ENCODE data around the gene STAM.
A peak's percentile ranks its signal among the peaks of the same experiment; 100 is the strongest.
"Not testable (repeated sequence)": the region's sequence is repeated elsewhere in the genome, so short reads cannot be mapped to it uniquely, and the experiment has no call there.

Gene STAM

DNA sequence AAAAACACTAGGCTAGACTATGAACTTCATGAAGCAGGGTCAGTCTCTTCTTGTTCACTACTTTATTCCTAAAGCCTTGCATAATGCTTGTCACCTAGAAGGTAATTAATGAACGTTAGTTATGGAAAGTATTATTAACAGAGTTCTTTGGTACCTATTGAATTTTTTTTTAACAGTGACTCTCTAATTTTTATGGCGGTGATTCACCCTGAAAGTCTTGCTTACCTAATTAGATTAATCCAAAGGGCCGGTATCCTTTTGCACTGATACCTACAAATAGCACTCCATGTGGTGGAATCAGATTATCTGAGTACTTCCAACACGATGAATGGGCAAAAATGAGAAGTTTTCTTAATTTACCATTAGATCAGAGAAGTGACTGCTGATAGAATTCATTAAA, 31.7 kb downstream of the STAM start:
- no peak for DNase-seq (ENCODE audit: low read depth in 2 of 2)

DNA sequence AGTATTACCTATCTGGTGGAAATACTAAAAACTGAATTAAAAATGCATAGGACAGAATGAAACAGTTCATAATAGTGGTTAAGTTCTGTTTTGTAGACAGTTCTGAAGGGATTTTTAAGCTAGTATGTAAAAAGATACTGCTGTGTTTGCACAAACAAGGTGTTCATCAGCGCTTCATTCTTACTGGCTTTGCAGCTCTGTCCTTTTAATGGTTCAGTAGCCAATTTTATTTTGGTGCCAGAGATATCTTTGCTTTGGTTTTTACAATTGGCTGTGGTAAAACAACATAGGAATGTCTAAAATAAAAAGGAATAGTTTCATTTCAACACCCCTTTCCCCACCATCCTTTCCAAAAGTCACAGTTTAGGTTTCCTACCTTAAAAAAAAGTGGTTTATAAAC, 33.0 kb downstream of the STAM start:
- no peak for DNase-seq (ENCODE audit: low read depth in 2 of 2)

DNA sequence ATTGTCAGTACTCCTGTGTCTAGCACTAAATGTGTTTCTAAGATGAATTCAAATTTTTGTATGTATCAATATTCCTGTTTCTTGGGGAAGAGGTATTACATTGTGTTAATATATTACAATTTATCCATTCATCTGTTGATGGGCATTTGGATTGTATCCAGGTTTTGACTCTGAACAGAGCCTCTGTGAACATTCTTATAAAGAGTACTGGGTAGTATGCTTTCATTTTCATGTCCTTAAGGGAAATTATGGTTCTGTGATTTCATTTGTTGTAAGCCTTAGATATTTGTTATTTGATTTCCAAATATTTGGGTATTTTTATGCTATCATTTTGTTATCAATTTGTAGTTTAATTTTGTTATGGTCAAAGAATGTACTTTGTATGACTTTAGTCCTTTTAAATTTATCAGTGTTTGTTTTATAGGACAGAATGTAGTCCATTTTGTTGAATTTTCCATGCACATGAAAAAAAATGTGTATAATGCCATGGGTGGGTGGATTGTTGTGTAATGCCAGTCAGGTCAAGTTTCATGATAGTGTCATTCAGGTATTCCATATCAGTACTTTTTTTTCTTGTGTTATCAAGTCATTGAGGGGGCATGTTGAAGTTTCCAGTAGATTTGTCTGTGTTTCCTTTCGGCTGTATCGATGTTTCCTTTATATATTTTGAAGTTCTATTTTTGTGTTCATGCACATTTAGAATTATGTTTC, 38.4 kb downstream of the STAM start:
- DNase-seq (ENCODE audit: low read depth in 2 of 2): no peak

DNA sequence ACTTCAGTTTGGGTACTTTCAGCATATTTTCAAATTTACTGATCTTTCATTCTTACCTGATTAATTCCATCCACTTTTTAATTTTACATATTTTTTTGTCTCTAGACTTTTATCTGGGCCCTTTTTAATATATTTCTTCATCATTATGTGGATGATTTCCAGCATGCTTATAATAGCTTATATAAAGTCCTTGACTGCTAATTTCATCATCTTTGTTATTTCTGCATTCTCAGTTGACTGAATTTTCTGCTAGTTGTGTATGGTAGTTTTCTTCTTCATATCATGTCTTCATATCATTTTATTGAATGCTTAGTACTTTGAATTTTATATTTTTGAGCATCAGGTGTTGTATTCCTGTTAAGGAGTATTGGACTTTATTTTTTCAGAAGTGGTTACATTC, 39.6 kb downstream of the STAM start:
- DNase-seq (ENCODE audit: low read depth in 2 of 2): no peak

DNA sequence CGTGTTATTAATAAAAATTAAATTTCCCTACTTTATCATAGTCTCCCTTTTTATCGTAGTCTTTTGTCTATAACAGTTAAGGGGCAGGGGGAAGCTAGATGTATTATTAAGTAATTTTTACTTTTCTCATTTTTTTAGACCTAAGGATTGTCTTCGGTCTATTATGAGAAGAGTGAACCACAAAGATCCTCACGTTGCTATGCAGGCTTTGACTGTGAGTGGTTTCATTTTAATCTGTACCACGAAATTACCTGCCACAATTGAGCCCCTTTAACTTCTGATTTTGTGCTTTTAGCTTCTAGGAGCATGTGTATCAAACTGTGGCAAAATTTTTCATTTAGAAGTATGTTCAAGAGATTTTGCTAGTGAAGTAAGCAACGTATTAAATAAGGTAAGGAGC, 40.6 kb downstream of the STAM start:
- DNase-seq (ENCODE audit: low read depth in 2 of 2): no peak

DNA sequence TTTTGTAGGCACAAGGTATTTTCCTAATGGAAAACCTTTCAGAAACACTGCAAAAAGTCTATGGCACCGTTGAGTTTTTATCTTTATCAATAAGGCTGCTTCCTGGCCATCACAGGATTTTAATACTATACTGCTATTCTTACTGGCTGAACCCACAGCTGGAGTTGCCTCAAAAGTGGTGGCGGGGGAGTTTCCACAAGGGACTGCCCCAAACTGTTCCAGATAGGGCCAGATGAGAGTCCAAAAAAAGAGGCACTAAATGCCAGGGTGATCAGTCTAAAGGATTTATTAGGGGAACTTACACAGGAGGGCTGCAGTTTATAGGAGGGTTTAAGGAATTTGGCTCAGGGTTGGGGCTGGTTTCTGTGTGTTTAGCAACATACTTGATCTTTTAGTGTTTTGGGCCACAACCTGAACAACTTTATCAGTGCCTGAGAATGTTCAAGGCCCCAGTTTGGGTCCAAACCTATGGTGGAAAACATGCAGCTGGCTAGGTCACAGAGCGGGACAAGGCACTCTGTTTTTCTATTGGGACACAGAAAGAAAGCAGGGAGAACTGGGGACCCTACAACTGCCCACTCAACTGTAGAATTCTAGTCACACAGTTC, 41.4 kb downstream of the STAM start:
- peak in 1 of 2 experiments; percentile 29 for DNase-seq (ENCODE audit: low read depth in 2 of 2)

DNA sequence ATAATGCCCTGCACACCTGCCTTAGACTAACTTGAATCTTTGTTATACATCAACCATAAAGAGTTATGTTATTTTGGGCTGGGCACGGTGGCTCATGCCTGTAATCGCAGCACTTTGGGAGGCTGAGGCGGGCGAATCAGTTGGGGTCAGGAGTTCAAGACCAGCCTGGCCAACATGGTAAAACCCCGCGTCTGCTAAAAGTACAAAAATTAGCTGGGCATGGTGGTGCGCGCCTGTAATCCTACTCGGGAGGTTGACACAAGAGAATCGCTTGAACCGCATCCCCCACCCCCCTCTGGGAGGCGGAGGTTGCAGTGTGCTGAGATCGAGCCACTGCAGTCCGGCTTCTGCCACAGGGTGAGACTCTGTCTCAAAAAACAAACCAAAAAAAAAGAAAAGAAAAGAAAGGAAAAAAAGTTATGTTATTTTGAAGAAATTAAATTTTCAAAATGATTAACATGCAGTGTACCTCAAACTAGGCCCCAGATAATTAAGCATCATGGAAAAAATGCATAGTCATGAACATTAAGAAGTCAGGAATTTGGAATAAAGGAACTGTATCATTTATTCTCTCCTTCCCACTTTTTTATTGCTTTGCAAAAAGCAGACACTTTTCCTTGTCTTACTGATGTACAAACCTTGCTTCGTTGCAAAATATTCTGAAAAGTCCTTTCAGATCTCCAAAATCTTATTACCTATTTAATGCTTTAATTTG, 43.3 kb downstream of the STAM start:
- DNase-seq (ENCODE audit: low read depth in 2 of 2): no peak

DNA sequence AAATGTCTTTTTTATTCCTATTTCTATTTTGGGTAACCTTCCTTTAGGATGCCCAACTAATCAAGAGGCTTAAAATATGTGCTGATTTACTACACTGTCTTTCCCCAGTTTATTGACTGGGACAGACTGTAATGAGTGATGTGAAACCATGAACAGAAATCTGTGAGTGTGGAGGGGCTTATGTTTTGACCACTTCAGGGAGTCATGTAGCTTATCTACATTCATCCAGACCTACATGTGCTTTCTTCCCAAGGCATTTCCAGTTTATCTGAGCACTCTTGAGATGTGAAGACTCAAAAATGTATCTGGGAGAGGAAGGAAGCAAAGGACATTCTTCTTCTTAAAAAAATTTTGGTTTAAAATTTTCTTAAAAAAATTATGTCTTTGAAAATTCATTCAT, 45.2 kb downstream of the STAM start:
- no peak for DNase-seq (ENCODE audit: low read depth in 2 of 2)

DNA sequence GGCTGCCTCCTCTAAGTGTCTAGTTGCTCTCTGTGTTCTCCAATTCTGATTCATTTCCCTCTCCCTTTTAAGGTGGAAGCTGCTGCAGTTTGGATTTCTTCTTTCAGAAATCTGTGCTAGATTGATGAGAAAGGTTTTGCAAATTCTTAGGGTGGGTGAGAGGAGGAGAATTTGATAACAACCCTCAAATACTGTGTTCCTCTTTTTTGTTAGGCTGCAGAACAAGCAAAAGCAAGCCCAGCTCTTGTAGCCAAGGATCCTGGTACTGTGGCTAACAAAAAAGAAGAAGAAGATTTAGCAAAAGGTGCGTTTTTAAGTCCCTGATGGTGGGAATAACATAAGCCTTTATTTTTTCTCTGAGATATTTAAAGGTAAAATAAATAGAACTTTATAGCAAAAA, 49.1 kb downstream of the STAM start:
- DNase-seq (ENCODE audit: low read depth in 2 of 2): no peak

DNA sequence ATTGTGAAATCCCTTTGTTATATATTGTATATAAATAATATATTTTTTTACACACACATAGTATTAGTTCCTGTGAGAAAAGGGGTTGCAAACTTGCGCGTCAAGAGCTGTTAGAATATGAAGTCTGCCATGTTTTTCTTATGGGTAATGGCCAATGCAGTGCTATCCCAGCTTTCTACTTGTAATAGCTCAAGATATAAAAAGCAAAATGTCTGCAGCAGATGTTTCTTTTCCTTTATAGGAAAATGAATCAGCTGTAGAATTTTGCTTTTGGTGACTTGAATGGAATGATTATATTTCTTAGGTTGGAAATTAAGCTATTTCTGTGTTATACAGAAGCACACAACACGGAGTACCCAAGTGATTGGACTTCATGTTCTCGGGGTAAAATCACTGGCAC, 54.7 kb downstream of the STAM start:
- DNase-seq (ENCODE audit: low read depth in 2 of 2): no peak

DNA sequence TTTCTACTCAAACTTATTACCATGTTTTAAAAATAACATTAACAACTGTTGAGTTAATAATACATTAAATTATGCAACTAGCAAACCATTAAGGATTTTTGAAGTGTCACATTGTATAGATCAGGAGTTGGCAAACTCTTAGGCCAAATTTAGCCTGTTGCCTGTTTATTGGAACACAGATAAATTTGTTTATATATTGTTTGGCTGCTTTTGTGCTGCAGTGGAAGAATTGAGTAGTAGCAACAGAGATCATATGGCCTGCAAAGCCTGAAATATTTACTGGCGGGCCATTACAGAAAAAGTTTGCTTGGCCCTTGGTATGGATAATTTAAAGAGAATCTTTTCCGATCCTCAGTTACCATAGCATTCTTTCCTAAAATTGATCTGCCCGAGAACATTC, 57.4 kb downstream of the STAM start:
- DNase-seq (ENCODE audit: low read depth in 2 of 2): no peak

DNA sequence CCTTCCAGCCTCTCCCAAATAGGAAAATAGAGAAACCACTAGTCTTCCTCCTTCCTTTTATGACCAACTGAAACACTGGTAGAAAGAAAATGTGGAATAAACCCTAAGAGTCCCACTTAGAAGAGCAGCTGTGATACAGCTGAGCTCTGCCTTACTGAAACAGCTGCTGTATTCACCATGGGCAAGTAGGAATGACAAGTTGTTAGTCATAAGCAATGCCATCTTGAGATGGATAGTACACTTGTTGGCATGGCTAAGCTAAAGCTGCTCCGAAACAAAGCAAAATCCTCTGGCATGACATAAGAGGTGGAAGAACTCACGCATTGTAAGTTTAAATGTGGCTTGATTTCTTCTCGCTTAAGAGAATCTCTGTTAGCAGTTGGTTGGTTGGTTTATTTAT, 59.8 kb downstream of the STAM start:
- no peak for DNase-seq (ENCODE audit: low read depth in 2 of 2)

DNA sequence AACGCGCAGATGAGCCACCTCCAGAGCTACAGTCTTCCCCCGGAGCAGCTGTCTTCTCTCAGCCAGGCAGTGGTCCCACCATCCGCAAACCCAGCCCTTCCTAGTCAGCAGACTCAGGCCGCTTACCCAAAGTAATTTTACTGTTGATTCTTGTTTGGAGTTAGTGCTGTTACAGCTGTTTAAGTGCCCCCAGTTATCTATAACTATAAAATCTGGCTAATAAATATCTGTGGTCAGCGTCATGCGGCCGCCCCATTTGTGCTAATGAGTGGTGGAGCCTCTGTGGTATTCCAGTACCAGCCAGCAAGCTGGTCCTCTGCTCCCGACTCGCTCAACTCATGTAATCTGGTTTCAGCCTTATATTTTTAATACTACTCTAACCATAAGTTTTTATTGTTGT, 64.9 kb downstream of the STAM start:
- DNase-seq (ENCODE audit: low read depth in 2 of 2): no peak

DNA sequence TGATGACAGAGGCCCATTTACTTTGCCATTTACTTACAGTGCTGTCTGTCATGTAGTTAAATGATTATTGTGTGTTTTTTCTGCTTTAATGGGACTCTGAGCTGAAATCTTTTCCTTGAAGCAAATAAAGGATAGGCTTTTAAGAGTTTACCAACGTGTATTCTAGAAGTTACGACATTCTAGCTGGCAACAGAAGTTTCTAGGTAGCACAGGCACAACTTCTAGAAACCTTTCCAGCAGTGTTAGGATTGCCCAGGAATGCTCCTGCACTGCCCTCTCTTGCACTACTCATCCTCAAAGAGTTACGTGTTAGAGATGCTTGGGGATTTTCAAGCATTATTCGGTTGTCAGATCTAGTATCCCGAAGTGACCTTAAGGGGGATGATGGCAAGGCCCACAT, 65.5 kb downstream of the STAM start:
- no peak for DNase-seq (ENCODE audit: low read depth in 2 of 2)

DNA sequence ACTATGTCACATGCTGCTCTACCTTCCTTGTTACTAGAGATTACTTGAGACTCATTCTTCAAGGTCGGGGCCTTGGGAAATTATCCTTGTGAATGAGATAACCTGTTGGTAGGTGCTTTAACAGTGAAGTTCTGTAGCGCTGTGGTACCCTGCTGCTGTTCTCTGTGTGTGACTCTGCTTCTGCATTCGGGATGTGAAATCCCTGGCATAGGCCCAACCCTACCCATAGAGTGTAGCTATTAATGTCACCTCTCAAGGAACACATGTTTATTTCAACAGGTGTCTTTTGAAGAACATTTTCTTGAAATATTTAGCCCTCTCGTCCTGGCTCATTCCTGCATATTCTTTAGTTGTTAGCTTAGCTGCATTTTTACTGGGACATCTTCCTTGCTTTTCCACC, 66.2 kb downstream of the STAM start:
- no peak for DNase-seq (ENCODE audit: low read depth in 2 of 2)

DNA sequence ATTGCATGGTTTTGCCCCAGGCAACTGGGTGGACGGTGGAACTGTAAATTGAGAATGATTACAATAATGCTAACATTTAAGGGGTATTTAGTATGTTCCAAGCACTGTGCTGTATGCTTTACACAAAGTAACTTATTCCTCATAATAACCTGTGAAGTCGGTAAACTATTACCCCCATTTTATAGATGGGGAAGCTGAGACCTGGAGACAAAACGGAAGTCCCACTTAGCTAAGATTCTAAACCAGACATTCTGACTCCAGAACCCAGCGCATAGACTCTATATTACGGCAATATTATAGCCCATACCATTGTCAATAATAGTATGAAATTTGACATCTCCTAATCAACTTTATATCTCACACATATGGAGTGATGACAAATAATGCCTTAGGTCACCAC, 68.1 kb downstream of the STAM start:
- no peak for DNase-seq (ENCODE audit: low read depth in 2 of 2)

DNA sequence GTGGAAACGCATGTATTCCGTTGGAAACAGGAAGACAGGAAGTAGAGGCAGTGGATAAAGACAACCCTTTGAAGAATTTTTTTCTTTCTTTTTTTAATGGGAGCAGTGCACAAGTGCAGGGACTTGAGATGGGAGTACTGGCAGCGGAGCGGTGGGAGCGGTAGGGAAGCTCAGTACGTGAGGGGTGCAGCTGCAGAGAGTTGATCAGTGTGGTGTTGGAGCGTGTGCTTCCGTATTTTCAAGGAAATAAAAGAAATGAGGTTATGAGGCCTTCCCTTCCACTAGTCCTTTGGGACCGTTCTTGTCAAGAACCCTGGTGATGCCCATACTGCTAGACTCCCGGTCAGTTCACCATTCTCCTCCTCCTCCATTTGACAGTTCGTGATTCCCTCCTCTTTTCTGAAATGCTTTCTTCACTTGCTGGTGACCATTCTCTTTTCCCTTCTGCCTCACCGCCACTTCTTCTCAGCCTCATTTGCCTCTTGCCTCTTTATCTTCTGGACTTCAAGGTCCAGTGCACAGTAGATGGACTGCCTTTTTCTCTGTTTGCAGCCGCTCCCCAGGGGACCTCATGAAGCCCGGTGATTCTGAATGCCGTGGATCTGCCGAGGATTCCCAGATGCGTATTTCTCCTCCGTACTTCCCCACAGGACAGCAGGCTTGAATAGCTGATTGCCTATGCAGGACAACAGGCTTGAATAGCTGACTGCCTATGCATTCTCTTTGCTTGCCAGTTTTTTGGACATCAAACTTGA, 68.9 kb downstream of the STAM start:
- DNase-seq (ENCODE audit: low read depth in 2 of 2): no peak

DNA sequence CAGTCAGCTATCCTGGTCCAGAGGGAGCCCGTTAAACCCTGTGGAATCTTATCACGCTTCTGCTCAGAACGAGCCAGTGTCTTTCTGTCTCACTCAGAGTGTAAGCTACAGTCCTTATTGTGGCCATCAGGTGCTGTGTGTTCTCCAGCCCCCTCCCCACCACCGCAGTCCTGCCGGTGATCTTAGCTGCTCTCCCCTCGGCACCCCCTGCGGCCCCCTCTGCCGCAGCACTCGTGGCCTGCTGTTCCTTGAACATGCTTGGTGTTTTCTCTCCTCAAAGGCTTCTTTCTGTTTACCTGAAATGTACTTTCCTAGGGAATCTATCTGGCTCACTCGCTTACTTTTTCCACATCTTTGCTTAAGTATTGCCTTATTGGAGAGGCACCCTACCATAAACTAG, 69.8 kb downstream of the STAM start:
- DNase-seq (ENCODE audit: low read depth in 2 of 2): no peak

DNA sequence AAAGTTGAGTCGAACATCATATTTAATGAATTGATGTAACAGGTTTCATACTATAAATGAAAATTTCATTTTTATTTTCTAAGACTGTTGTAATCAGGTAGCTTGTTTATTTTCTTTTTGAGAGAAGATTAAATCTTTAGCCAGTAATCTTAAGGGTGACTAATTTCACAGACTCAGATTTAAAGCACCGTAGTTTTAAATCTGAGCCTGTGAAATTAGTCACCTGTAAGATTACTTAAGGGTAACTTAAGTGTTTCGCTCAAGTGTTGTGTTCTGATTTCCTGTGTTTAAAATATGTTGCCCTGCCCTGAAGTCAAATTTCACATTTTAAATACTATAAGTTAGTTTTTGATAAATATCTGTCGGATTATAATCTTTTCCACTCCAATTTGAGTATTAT, 72.2 kb downstream of the STAM start:
- no peak for DNase-seq (ENCODE audit: low read depth in 2 of 2)

DNA sequence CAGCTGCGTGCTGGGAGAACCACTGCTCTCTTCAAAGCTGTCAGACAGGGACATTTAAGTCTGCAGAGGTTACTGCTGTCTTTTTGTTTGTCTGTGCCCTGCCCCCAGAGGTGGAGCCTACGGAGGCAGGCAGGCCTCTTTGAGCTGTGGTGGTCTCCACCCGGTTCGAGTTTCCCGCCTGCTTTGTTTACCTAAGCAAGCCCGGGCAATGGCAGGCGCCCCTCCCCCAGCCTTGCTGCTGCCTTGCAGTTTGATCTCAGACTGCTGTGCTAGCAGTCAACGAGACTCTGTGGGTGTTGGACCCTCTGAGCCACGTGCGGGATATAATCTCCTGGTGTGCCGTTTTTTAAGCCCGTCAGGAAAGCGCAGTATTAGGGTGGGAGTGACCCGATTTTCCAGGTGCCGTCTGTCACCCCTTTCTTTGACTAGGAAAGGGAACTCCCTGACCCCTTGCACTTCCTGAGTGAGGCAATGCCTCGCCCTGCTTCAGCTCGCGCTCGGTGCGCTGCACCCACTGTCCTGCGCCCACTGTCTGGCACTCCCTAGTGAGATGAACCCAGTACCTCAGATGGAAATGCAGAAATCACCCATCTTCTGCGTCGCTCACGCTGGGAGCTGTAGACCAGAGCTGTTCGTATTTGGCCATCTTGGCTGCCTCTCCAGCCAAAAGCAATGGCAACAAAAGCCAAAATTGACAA, 78.5 kb downstream of the STAM start:
- DNase-seq (ENCODE audit: low read depth in 2 of 2): not testable (repeated sequence)

DNA sequence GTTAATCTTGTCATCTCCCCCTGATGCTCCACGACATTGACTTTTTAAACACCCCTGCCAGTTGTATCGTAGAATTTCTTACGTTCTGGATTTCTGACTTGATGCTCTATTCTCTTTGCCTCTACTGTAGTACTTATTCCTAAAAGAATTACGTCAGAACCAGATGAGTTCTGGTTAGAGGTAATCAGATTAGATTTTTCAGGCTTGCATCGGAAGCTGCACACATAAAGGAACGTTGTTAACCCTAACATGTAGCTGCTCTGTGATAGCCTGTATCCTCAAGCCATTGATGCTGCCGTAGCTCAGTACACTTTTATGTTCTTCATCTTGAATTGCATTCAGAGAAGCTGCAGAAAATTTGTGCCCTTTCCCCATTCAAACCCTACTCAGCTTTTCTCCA, 81.8 kb downstream of the STAM start:
- DNase-seq (ENCODE audit: low read depth in 2 of 2): no peak

DNA sequence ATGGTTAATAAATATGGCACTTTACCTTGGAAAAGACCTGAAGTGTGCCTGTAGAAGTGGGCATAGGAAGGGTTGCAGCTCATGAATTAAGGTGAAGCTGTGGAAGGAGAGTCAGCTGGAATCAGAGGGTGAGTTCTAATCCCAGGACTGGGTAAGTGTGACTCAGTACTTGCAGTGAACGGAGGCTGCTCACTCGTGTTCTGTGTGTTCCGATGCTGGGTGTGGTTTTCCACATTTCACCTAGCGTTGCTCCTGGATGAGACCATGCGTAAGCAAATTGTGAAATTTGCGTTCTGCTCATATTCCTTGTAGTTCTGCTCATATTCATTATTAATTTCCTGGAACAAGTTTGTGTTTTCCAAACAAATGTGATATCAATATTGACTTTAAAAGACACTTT, 85.7 kb downstream of the STAM start:
- no peak for DNase-seq (ENCODE audit: low read depth in 2 of 2)
